RWPE2 (cell line): Measurements from ENCODE around the gene ISG20.

ENCODE experiments used
- ATAC-seq: fragments of 200-7000 bp; cut with Tn5 transposase; 3 replicates; pipeline ENCODE4 v1.9.1; 2021; ENCODE audit warnings: low read depth
- DNase-seq: peaks from one replicate; pipeline ENCODE4 v3.0.0-alpha.2; 2020; ENCODE audit warnings: low spot score
- H3K27ac ChIP-seq: fragments of 450-650 bp; 2 replicates; pipeline ENCODE4 v1.5.1; 2017; ENCODE audit warnings: mild to moderate bottlenecking; ENCODE audit not compliant: poor library complexity, severe bottlenecking
- H3K27me3 ChIP-seq: fragments of 250-450 bp; sonication (Bioruptor Pico); 2 replicates; pipeline ENCODE4 v1.5.1; 2021; ENCODE audit warnings: mild to moderate bottlenecking, moderate library complexity; ENCODE audit not compliant: insufficient read depth, poor library complexity, severe bottlenecking
- H3K36me3 ChIP-seq: fragments of 250-450 bp; sonication (Bioruptor Pico); 2 replicates; pipeline ENCODE4 v1.5.1; 2020; ENCODE audit warnings: low read depth, mild to moderate bottlenecking, moderate library complexity
- H3K4me1 ChIP-seq: fragments of 250-450 bp; sonication (Bioruptor Pico); 2 replicates; pipeline ENCODE4 v1.5.1; 2021; ENCODE audit warnings: mild to moderate bottlenecking, moderate library complexity; ENCODE audit not compliant: insufficient read depth, poor library complexity, severe bottlenecking
- H3K4me3 ChIP-seq: fragments of 250-450 bp; sonication (Bioruptor Pico); 2 replicates; pipeline ENCODE4 v1.5.1; 2021; ENCODE audit warnings: mild to moderate bottlenecking, moderate library complexity; ENCODE audit not compliant: severe bottlenecking
- H3K9me3 ChIP-seq: fragments of 250-450 bp; sonication (Bioruptor Pico); 2 replicates; pipeline ENCODE4 v1.5.1; 2021; ENCODE audit warnings: mild to moderate bottlenecking, moderate library complexity; ENCODE audit not compliant: severe bottlenecking
- CTCF ChIP-seq: fragments of 450-650 bp; IDR thresholded peaks from one replicate; pipeline ENCODE4 v1.5.1; 2017; ENCODE audit warnings: mild to moderate bottlenecking, moderate library complexity; ENCODE audit not compliant: poor library complexity, severe bottlenecking

ISG20 gene

GRCh38 chr15:88617790-88618189 lies 21.0 kb upstream of the ISG20 start:
- no peak for TF ChIP-seq CTCF
- no peak for ATAC-seq
- no peak for DNase-seq
- Histone ChIP-seq H3K9me3 (no peaks in the 10 kb centered on the region), H3K4me3 (no peak overlapping the region), H3K36me3 (no peaks in the 10 kb centered on the region), H3K27me3 (no peaks in the 10 kb centered on the region), H3K27ac (no peak overlapping the region), H3K4me1 (peaks cover 2% of the 10 kb centered on the region)

GRCh38 chr15:88618686-88619085 lies 20.1 kb upstream of the ISG20 start:
- Histone ChIP-seq H3K4me1 (peaks cover 9% of the 10 kb centered on the region), H3K36me3 (peaks cover 5% of the 10 kb centered on the region), H3K9me3 (no peaks in the 10 kb centered on the region), H3K4me3 (no peak overlapping the region), H3K27ac (no peak overlapping the region), H3K27me3 (no peaks in the 10 kb centered on the region)
- TF ChIP-seq CTCF = no peak
- DNase-seq = no peak
- no peak for ATAC-seq

GRCh38 chr15:88619796-88620195 lies 19.0 kb upstream of the ISG20 start:
- ATAC-seq (no peak), DNase-seq (no peak)
- H3K27me3 ChIP-seq = no peaks in the 10 kb centered on the region
- peaks cover 16% of the 10 kb centered on the region for H3K36me3 ChIP-seq
- no peak for TF ChIP-seq CTCF
- H3K4me3 ChIP-seq = no peak overlapping the region
- no peak overlapping the region for H3K27ac ChIP-seq
- H3K9me3 ChIP-seq = no peaks in the 10 kb centered on the region
- H3K4me1 ChIP-seq = peaks cover 20% of the 10 kb centered on the region

- Histone ChIP-seq H3K36me3 (peaks cover 27% of the 10 kb centered on the region), H3K27ac (peak within 1 kb of the TSS; percentile 90), H3K27me3 (no peaks in the 10 kb centered on the region), H3K4me1 (peaks cover 24% of the 10 kb centered on the region), H3K9me3 (no peaks in the 10 kb centered on the region), H3K4me3 (peak within 1 kb of the TSS; percentile 85)
- peak; percentile 86 for ATAC-seq
- DNase-seq = peak; percentile 99
- no peak for TF ChIP-seq CTCF
Observed at GRCh38 chr15:88620995-88621772, 17.6 kb upstream of the ISG20 start, which contains the start of gene AEN. Gene AEN (plus strand): TSS chr15:88621340. CDS start chr15:88626210, 4,870 bp downstream.
